Measurements from ENCODE around the gene PEMT. TPM values are rescaled to one million over a fixed set of nuclear protein-coding genes. Genes with fewer than 3 reads are reported as not detected.

The PEMT gene
- total and polyA plus RNA-seq, 2 donors (not counting 1 experiment from before 2014, with no cell fraction given) = 18.0 to 18.6 TPM

DNA sequence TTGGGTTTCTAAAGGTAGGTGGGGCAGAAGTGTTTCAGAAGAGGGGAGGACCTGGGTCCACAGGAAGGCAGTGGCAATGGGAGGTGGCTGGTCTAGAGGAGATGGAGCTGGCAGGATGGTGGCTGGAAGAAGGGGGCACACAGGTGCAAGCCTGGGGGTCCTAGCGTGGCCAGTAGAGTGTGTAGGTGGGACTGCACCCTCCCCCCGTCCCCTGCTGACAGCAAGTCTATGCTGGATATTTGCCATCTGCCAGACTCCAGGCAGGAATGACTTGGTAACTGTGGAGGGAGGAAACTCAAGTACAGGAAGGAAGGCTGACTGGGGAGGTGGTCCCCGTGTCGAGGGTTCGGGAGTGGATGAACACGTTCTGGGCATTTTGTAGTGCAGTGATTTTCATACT is 106.1 kb downstream of the PEMT start:
- no peak overlapping the region for H3K9ac ChIP-seq (ENCODE audit: insufficient read depth, low read length)
- no peaks in the 10 kb centered on the region for H4K20me1 ChIP-seq (ENCODE audit: control insufficient read depth, extremely low read depth, insufficient read depth, low read length)
- no peak overlapping the region for H3K27ac ChIP-seq (ENCODE audit: insufficient read depth, low read length)
- no peaks in the 10 kb centered on the region for H3K4me1 ChIP-seq (ENCODE audit: control insufficient read depth, extremely low read depth, insufficient read depth, low read length)
- H2AFZ ChIP-seq (ENCODE audit: low read length) = no peak overlapping the region
- no peak overlapping the region for H3K4me3 ChIP-seq (replicated peaks in 1 of 4; ENCODE audit: control extremely low read depth in 1 of 4, insufficient read depth in 1 of 4, low read depth in 3 of 4, low read length in 4 of 4)
- peaks cover 3% of the 10 kb centered on the region for H3K36me3 ChIP-seq (ENCODE audit: control insufficient read depth, insufficient read depth, low read length)
- TF ChIP-seq, protein P1, sequence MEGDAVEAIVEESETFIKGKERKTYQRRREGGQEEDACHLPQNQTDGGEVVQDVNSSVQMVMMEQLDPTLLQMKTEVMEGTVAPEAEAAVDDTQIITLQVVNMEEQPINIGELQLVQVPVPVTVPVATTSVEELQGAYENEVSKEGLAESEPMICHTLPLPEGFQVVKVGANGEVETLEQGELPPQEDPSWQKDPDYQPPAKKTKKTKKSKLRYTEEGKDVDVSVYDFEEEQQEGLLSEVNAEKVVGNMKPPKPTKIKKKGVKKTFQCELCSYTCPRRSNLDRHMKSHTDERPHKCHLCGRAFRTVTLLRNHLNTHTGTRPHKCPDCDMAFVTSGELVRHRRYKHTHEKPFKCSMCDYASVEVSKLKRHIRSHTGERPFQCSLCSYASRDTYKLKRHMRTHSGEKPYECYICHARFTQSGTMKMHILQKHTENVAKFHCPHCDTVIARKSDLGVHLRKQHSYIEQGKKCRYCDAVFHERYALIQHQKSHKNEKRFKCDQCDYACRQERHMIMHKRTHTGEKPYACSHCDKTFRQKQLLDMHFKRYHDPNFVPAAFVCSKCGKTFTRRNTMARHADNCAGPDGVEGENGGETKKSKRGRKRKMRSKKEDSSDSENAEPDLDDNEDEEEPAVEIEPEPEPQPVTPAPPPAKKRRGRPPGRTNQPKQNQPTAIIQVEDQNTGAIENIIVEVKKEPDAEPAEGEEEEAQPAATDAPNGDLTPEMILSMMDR (conservative IDR thresholded peaks at IDR 0.05 in 1 of 2, IDR thresholded peaks at IDR 0.05 in 1 of 2; ENCODE audit: low read depth in 1 of 2, low read length in 2 of 2) = no peak
- TF ChIP-seq EZH2 (IDR thresholded peaks at IDR 0.05; ENCODE audit: low read length, missing control alignments) = no peak
- H3K4me2 ChIP-seq (ENCODE audit: extremely low read depth, insufficient read depth, low read length) = no peak overlapping the region
- H3K9me3 ChIP-seq (ENCODE audit: control insufficient read depth, insufficient read depth, low read depth, low read length) = no peaks in the 10 kb centered on the region
- DNase-seq (ENCODE audit: low read depth in 2 of 2) = no peak
- H3K27me3 ChIP-seq (ENCODE audit: control insufficient read depth, insufficient read depth, low read length) = no peaks in the 10 kb centered on the region
- peaks cover 23% of the 10 kb centered on the region for H3K79me2 ChIP-seq (ENCODE audit: control insufficient read depth, insufficient read depth, low read length)

DNA sequence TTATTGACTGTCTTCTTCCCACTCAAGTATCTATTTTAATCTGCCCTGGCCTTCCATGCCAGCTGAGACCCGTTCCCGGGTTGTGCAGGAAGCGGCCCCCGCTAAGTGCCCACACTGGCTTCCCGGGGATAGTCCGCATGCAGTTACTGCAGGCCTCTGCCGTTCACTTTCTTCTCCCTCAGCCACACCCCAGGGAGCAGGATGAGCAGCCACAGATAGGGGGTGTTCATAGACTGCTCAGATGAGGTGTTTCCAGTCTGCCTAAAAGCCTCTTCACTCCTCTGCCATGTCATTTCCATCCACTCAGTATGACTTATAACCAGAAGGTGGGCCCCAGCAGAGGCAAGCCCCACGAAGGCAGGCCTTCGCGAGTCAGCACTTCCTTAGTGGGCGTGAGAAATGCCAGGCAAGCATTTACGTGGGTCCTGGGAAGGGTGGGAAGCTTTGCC is 107.0 kb downstream of the PEMT start:
- no peak overlapping the region for H3K27ac ChIP-seq (ENCODE audit: insufficient read depth, low read length)
- peak in 1 of 2 donors; percentile 18 for DNase-seq (ENCODE audit: low read depth in 2 of 2)
- H2AFZ ChIP-seq (ENCODE audit: low read length) = no peak overlapping the region
- no peaks in the 10 kb centered on the region for H3K27me3 ChIP-seq (ENCODE audit: control insufficient read depth, insufficient read depth, low read length)
- H3K4me3 ChIP-seq (replicated peaks in 1 of 4; ENCODE audit: control extremely low read depth in 1 of 4, insufficient read depth in 1 of 4, low read depth in 3 of 4, low read length in 4 of 4) = no peak overlapping the region
- H3K4me2 ChIP-seq (ENCODE audit: extremely low read depth, insufficient read depth, low read length) = no peak overlapping the region
- H3K79me2 ChIP-seq (ENCODE audit: control insufficient read depth, insufficient read depth, low read length) = peaks cover 30% of the 10 kb centered on the region
- H4K20me1 ChIP-seq (ENCODE audit: control insufficient read depth, extremely low read depth, insufficient read depth, low read length) = no peaks in the 10 kb centered on the region
- H3K4me1 ChIP-seq (ENCODE audit: control insufficient read depth, extremely low read depth, insufficient read depth, low read length) = no peaks in the 10 kb centered on the region
- H3K36me3 ChIP-seq (ENCODE audit: control insufficient read depth, insufficient read depth, low read length) = peaks cover 3% of the 10 kb centered on the region
- TF ChIP-seq EZH2 (IDR thresholded peaks at IDR 0.05; ENCODE audit: low read length, missing control alignments) = no peak
- TF ChIP-seq, protein P1 (conservative IDR thresholded peaks at IDR 0.05 in 1 of 2, IDR thresholded peaks at IDR 0.05 in 1 of 2; ENCODE audit: low read depth in 1 of 2, low read length in 2 of 2) = no peak
- no peak overlapping the region for H3K9ac ChIP-seq (ENCODE audit: insufficient read depth, low read length)
- H3K9me3 ChIP-seq (ENCODE audit: control insufficient read depth, insufficient read depth, low read depth, low read length) = no peaks in the 10 kb centered on the region

DNA sequence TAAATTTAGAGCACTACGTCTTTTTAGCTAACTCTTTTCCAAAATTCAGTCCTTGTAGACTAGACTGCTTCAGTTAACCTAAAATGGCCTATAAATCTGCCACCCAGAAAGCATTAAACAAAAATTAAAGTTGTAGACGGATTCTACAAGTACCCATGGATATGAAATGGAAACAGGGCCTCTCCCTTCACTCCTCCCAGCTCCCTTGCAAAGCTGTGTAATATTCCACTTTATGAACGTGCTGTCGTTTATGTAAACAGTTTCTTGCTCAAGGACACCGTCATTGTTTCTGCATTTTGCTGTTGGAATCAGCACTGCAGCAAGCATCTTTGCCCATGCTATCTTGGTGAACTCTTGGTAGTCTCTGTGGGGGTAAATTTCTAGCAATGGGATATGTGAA is 109.6 kb downstream of the PEMT start:
- H3K4me3 ChIP-seq (replicated peaks in 1 of 4; ENCODE audit: control extremely low read depth in 1 of 4, insufficient read depth in 1 of 4, low read depth in 3 of 4, low read length in 4 of 4) = no peak overlapping the region
- no peak overlapping the region for H3K4me2 ChIP-seq (ENCODE audit: extremely low read depth, insufficient read depth, low read length)
- peaks cover 5% of the 10 kb centered on the region for H3K4me1 ChIP-seq (ENCODE audit: control insufficient read depth, extremely low read depth, insufficient read depth, low read length)
- no peaks in the 10 kb centered on the region for H4K20me1 ChIP-seq (ENCODE audit: control insufficient read depth, extremely low read depth, insufficient read depth, low read length)
- no peak for DNase-seq (ENCODE audit: low read depth in 2 of 2)
- no peak overlapping the region for H3K9ac ChIP-seq (ENCODE audit: insufficient read depth, low read length)
- H2AFZ ChIP-seq (ENCODE audit: low read length) = no peak overlapping the region
- peaks cover 1% of the 10 kb centered on the region for H3K36me3 ChIP-seq (ENCODE audit: control insufficient read depth, insufficient read depth, low read length)
- H3K79me2 ChIP-seq (ENCODE audit: control insufficient read depth, insufficient read depth, low read length) = peaks cover 49% of the 10 kb centered on the region
- no peaks in the 10 kb centered on the region for H3K9me3 ChIP-seq (ENCODE audit: control insufficient read depth, insufficient read depth, low read depth, low read length)
- TF ChIP-seq, protein P1 (conservative IDR thresholded peaks at IDR 0.05 in 1 of 2, IDR thresholded peaks at IDR 0.05 in 1 of 2; ENCODE audit: low read depth in 1 of 2, low read length in 2 of 2) = no peak
- TF ChIP-seq EZH2 (IDR thresholded peaks at IDR 0.05; ENCODE audit: low read length, missing control alignments) = no peak
- H3K27ac ChIP-seq (ENCODE audit: insufficient read depth, low read length) = no peak overlapping the region
- H3K27me3 ChIP-seq (ENCODE audit: control insufficient read depth, insufficient read depth, low read length) = no peaks in the 10 kb centered on the region

Data from fibroblast of lung (primary cell).